Subcutaneous abdominal adipose tissue (tissue), 5 donors: ENCODE results near the gene LUZP1.
A peak's percentile ranks its signal among the peaks of the same experiment; 100 is the strongest.

Source experiments
- H3K27ac ChIP-seq: one replicate; pipeline ENCODE4 v1.7.0; 2013; ENCODE audit warnings: low read depth, mild to moderate bottlenecking, inconsistent platforms, low read length, moderate library complexity
- H3K27me3 ChIP-seq, 5 donors: one replicate each; pipeline ENCODE4 v1.7.0; 2013; ENCODE audit warnings: low read length in 5 of 5, inconsistent platforms in 1 of 5; ENCODE audit not compliant: control insufficient read depth in 5 of 5, insufficient read depth in 4 of 5
- H3K36me3 ChIP-seq, 5 donors: one replicate each; pipeline ENCODE4 v1.7.0; 2013; ENCODE audit warnings: low read length in 5 of 5; ENCODE audit not compliant: control insufficient read depth in 5 of 5, insufficient read depth in 5 of 5
- H3K4me1 ChIP-seq, 5 donors: one replicate each; pipeline ENCODE4 v1.7.0; 2013; ENCODE audit warnings: low read length in 5 of 5, mild to moderate bottlenecking in 3 of 5, moderate library complexity in 1 of 5; ENCODE audit not compliant: control insufficient read depth in 5 of 5, insufficient read depth in 5 of 5
- H3K4me3 ChIP-seq, 5 donors: one replicate each; pipeline ENCODE4 v1.7.0; 2013; ENCODE audit warnings: low read length in 5 of 5, low read depth in 1 of 5
- H3K9ac ChIP-seq, 5 donors: one replicate each; pipeline ENCODE4 v1.7.0; 2013; ENCODE audit warnings: low read length in 5 of 5, mild to moderate bottlenecking in 4 of 5, moderate library complexity in 3 of 5
- H3K9me3 ChIP-seq, 5 donors: one replicate each; pipeline ENCODE4 v1.7.0; 2013; ENCODE audit warnings: low read length in 5 of 5; ENCODE audit not compliant: control insufficient read depth in 5 of 5
- donor health status: healthy.
- donor health status: healthy.
- donor health status: healthy.
- donor health status: healthy.
- donor health status: healthy.

LUZP1 gene

DNA sequence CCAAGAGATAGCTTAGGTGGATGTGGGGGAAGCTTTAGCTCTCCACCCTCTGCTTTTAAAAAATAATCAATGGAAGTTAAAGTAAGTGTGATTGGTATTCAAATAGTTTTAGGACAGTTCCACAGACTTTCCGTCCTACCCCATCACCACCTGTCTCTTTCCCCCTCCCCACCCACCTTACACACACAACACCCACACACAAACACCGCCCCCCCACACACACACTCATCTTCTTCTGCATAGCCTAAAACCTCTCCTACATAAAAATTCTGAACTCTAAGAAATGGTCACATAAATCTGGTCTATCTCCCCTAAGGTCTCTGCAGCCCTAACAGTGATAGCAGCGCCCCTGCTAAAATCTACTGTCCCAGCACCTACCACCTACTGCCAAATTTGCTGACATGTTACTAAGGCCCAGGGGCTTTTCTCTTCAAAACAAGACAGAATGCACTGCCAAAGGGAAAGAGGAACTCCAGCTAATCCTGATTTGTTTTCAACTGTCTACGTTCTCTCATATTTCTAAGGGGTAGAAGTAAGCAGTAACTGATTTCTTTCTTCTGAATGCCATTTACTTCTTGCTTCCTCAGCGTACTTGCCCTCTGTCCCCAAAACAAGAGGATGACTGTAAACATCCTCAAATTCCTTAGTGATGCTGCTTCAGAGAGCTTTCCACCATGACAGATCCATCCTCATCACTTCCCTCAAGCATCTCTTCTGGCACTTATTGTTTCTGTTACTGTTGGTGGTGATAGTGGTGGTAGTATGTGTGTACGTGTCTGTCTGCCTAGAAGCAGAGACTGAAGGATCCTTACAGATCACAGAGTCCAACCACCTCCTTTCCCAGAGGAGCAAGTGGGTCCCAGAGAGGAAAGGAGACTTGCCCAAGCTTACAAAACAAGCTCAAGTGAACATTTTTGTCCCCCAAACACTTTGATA lies 56.8 kb downstream of the LUZP1 start:
- Histone ChIP-seq H3K9me3 (no peaks in the 10 kb centered on the region), H3K9ac (peak overlapping the region in 2 of 5 donors; percentile 19 to 43), H3K4me3 (peak overlapping the region in 1 of 5 donors; percentile 48), H3K27me3 (no peaks in the 10 kb centered on the region), H3K27ac (peak overlapping the region; percentile 39), H3K36me3 (peaks cover 6 to 15% (median 12%) of the 10 kb centered on the region in 5 donors), H3K4me1 (peaks cover 4 to 29% (median 25%) of the 10 kb centered on the region in 5 donors)

- Histone ChIP-seq H3K4me1 (peaks cover 4 to 29% (median 25%) of the 10 kb centered on the region in 5 donors), H3K9ac (no peak overlapping the region), H3K36me3 (peaks cover 6 to 23% (median 13%) of the 10 kb centered on the region in 5 donors), H3K27ac (no peak overlapping the region), H3K4me3 (no peak overlapping the region), H3K27me3 (no peaks in the 10 kb centered on the region), H3K9me3 (no peaks in the 10 kb centered on the region)
Observed at GRCh38 chr1:23110391-23110790, 58.3 kb downstream of the LUZP1 start.

DNA sequence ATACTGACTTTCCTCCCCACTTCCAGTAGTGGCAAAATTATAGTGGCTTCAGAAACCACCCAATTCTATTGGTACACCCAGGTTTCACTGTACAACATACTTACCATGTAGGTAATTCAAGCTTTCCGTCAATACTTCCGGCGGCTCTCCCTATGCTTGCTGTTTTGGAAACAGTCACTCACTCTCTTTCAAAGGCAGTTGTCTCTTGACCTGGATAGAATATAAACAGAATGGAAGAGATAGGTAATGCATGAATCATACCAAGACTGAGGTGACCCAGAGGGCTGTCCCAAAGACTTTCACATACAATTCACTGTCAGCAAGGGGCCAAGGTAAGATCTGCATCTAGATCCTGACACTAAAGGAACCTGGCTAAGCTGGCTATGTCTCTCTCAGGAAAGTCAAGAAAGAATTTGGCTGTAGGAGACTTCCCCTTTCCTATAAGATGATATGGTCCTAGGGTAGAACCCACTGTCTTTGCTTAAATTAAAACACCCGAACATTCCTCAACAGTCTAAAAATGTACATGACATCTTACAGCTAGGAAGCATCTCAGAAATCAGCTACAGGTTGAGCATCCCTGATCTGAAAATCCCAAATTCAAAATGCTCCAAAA lies 59.6 kb downstream of the LUZP1 start:
- Histone ChIP-seq H3K4me1 (peaks cover 4 to 21% (median 14%) of the 10 kb centered on the region in 5 donors), H3K9me3 (no peaks in the 10 kb centered on the region), H3K9ac (no peak overlapping the region), H3K27me3 (no peaks in the 10 kb centered on the region), H3K36me3 (peaks cover 6 to 23% (median 16%) of the 10 kb centered on the region in 5 donors), H3K27ac (no peak overlapping the region), H3K4me3 (no peak overlapping the region)

GRCh38 chr1:23103001-23103889 lies 65.4 kb downstream of the LUZP1 start:
- Histone ChIP-seq H3K9ac (no peak overlapping the region), H3K4me3 (no peak overlapping the region), H3K9me3 (no peaks in the 10 kb centered on the region), H3K4me1 (peaks cover 10 to 50% (median 47%) of the 10 kb centered on the region in 5 donors), H3K27me3 (no peaks in the 10 kb centered on the region), H3K27ac (peak overlapping the region; percentile 95), H3K36me3 (peaks cover 6 to 15% (median 8%) of the 10 kb centered on the region in 5 donors)

DNA sequence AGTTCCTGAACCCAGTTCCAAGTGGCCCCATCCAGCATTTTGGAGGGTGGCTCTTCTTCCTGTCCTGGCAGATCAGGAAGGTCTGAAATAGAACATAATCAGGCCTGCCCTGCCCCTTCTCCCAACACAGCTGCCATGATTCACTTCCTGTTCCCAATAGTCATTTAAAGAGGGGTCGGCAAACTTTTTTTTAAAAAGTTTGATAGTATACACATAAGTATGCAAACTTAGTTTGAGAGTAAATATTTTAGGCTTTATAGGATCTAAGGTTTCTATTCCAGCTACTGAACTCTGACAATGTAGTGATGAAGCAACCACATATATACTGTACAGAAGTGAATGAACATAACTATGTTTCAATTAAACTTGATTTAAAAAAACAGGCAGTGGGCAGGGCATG lies 66.4 kb downstream of the LUZP1 start:
- Histone ChIP-seq H3K4me1 (peaks cover 10 to 52% (median 49%) of the 10 kb centered on the region in 5 donors), H3K4me3 (peak overlapping the region in 1 of 5 donors; percentile 28), H3K27me3 (no peaks in the 10 kb centered on the region), H3K27ac (peak overlapping the region; percentile 95), H3K36me3 (peaks cover 0 to 10% (median 2%) of the 10 kb centered on the region in 5 donors), H3K9ac (peak overlapping the region in 1 of 5 donors; percentile 15), H3K9me3 (no peaks in the 10 kb centered on the region)

DNA sequence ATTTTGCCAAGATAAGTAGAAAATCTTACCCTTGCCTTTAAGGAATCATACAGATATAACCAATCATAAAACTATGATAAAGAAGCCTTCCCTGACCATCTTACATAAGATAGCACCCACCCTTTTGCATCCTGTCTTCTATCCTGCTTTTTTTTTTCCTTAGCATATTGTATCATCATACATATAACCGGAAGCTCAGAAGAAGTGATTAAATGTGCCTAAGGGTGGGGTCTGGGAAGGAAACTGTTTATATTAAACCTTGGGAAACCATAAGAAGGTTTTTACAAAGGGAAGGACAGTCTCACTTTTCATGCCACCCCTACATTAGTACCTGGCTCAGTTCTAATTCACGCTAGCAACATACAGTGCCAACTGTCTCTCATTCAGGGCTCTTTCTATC lies 66.8 kb downstream of the LUZP1 start:
- H3K27me3 ChIP-seq, result no peaks in the 10 kb centered on the region
- peak overlapping the region; percentile 95 for H3K27ac ChIP-seq
- H3K9ac ChIP-seq, result peak overlapping the region in 1 of 5 donors; percentile 15
- no peaks in the 10 kb centered on the region for H3K9me3 ChIP-seq
- peaks cover 0 to 8% (median 2%) of the 10 kb centered on the region in 5 donors for H3K36me3 ChIP-seq
- peak overlapping the region in 1 of 5 donors; percentile 28 for H3K4me3 ChIP-seq
- H3K4me1 ChIP-seq, result peaks cover 10 to 52% (median 49%) of the 10 kb centered on the region in 5 donors

- H3K27me3 ChIP-seq, result no peaks in the 10 kb centered on the region
- H3K4me1 ChIP-seq, result peaks cover 10 to 52% (median 49%) of the 10 kb centered on the region in 5 donors
- H3K9me3 ChIP-seq, result no peaks in the 10 kb centered on the region
- H3K36me3 ChIP-seq, result peaks cover 0 to 4% (median 2%) of the 10 kb centered on the region in 5 donors
- H3K4me3 ChIP-seq, result no peak overlapping the region
- peak overlapping the region; percentile 95 for H3K27ac ChIP-seq
- peak overlapping the region in 2 of 5 donors; percentile 57 for H3K9ac ChIP-seq
Observed at GRCh38 chr1:23101101-23101827, 67.4 kb downstream of the LUZP1 start.

DNA sequence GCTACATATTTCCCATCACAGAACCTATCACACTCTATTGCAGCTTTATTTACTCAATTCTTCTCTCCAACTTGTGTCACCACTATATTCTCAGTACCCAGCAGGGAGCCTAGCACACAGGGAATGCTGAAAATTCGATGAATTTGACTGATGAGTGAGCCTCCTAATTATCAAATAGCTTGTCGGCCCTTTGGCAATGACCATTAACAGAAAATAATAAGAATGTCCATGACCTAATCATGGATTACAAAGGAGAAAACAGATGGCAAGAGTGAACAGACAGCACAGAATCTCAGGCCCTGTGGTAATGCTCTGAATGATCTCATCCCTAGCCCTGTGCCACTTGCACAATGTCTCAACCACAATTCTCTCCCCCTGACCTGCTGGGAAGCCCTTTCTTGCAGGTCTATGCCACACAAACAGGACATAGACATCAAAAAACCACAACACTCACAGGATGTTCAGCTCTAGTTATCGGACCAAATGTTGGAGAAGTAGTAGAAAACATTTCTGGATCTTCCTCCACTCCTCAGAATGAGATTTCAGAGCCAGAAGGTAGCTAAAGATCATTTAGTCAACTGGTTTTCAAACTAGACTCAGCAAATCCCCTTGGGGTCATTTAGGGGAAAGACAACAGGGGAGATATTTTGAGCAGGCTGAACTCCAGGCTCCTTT lies 68.4 kb downstream of the LUZP1 start:
- Histone ChIP-seq H3K9ac (peak overlapping the region in 3 of 5 donors; percentile 1 to 72 (median 57)), H3K9me3 (no peaks in the 10 kb centered on the region), H3K36me3 (peaks cover 0 to 3% (median 0%) of the 10 kb centered on the region in 5 donors), H3K4me3 (no peak overlapping the region), H3K4me1 (peaks cover 10 to 52% (median 49%) of the 10 kb centered on the region in 5 donors), H3K27me3 (no peaks in the 10 kb centered on the region), H3K27ac (peak overlapping the region; percentile 95)
